NT2/D1 (cell line): ENCODE measurements around the gene GCAT.

Experiments
- SUZ12 ChIP-seq: IDR thresholded peaks from 2 replicates; pipeline ENCODE4 v1.6.1; 2011; ENCODE audit not compliant: insufficient read length, insufficient read depth; ENCODE audit errors: extremely low read depth
- YY1 ChIP-seq: IDR thresholded peaks from 2 replicates; pipeline ENCODE4 v1.6.1; 2011; ENCODE audit not compliant: insufficient read length, insufficient read depth
- ZNF274 ChIP-seq: IDR thresholded peaks from 2 replicates; pipeline ENCODE4 v1.6.1; 2011; ENCODE audit warnings: mild to moderate bottlenecking, low read depth, low read length

GRCh38 chr22:37809672-37810333 lies 2.1 kb downstream of the GCAT start:
- TF ChIP-seq SUZ12 = no peak
- no peak for TF ChIP-seq YY1
- no peak for TF ChIP-seq ZNF274
